Uterus (tissue), 4 donors: ENCODE data around the gene SEPTIN5. TPM values are rescaled to one million over a fixed set of nuclear protein-coding genes. Genes with fewer than 3 reads are reported as not detected.

Experiments used
- DNase-seq, 2 donors: peaks; one replicate each; pipeline ENCODE4 v3.0.0-alpha.2; 2019 to 2020
- H3K27ac ChIP-seq, 2 donors: fragments of 200-600 bp; sonication (generic); 1 replicate in 1 of 2; 2 replicates in 1 of 2; pipeline ENCODE4 v1.5.1; 2016 to 2018
- H3K27me3 ChIP-seq, 2 donors: fragments of 200-600 bp; sonication (generic); one replicate each; pipeline ENCODE4 v1.5.1; 2018 to 2019; ENCODE audit warnings: control low read depth in 1 of 2
- H3K36me3 ChIP-seq, 2 donors: fragments of 200-600 bp; sonication (generic); one replicate each; pipeline ENCODE4 v1.5.1; 2019; ENCODE audit warnings: control low read depth in 1 of 2
- H3K4me1 ChIP-seq, 2 donors: fragments of 200-600 bp; sonication (generic); one replicate each; pipeline ENCODE4 v1.5.1; 2018 to 2019; ENCODE audit warnings: control low read depth in 1 of 2
- H3K4me3 ChIP-seq, 2 donors: fragments of 200-600 bp; sonication (generic); 1 replicate in 1 of 2; 2 replicates in 1 of 2; pipeline ENCODE4 v1.5.1; 2018 to 2019; ENCODE audit warnings: mild to moderate bottlenecking in 1 of 2
- H3K9me3 ChIP-seq, 2 donors: fragments of 200-600 bp; sonication (generic); one replicate each; pipeline ENCODE4 v1.5.1; 2019; ENCODE audit warnings: control low read depth in 1 of 2
- CTCF ChIP-seq, 4 experiments: fragments of 200-600 bp in 2 of 4; fragments of 450-650 bp in 2 of 4; sonication (generic) in 2 of 4; IDR thresholded peaks; one replicate each; pipeline ENCODE4 v1.5.1; 2016 to 2019; ENCODE audit warnings: antibody characterized with exemption in 4 of 4, mild to moderate bottlenecking in 2 of 4, moderate library complexity in 1 of 4
- POLR2A ChIP-seq, 2 donors: fragments of 450-650 bp; IDR thresholded peaks; one replicate each; pipeline ENCODE4 v1.6.1; 2016; ENCODE audit warnings: antibody characterized with exemption in 2 of 2, mild to moderate bottlenecking in 1 of 2, moderate library complexity in 1 of 2
- intact Hi-C: fragments of 100-400 bp; cut with DNase I; formaldehyde crosslinking; loops from one replicate; pipeline ENCODE4 v1.15.1; 2023; ENCODE audit warnings: low total_unique reads
- total RNA-seq, 4 donors: library from RNA; depleted of rRNA in 3 of 4; stranded (reverse); fragments of >200 nt in 3 of 4; gene quantifications; one replicate each; pipeline versions ENCODE4 v1.1.0 to v1.2.4, GENCODE V29; 2014 to 2023
- donor health status: DM: yes; HTN: yes; CAD: no.

Gene SEPTIN5
- total RNA-seq, 4 donors from 2014 or later = 9.4 to 67.6 (median 25.3) TPM

- Histone ChIP-seq H3K4me3 (no peak overlapping the region), H3K4me1 (peaks cover 0 to 4% of the 10 kb centered on the region in 2 donors), H3K27ac (no peak overlapping the region), H3K36me3 (no peaks in the 10 kb centered on the region), H3K9me3 (no peaks in the 10 kb centered on the region), H3K27me3 (peaks cover 7 to 49% of the 10 kb centered on the region in 2 donors)
- TF ChIP-seq POLR2A (IDR thresholded peaks at IDR 0.05) (no peak), CTCF (IDR thresholded peaks at IDR 0.05) (no peak)
- no peak for DNase-seq
- intact Hi-C loops = no loop called here
Observed at GRCh38 chr22:19764636-19765476, 50.6 kb downstream of the SEPTIN5 start.

- intact Hi-C loops = no loop called here
- no peak for TF ChIP-seq POLR2A (IDR thresholded peaks at IDR 0.05)
- no peak for TF ChIP-seq CTCF (IDR thresholded peaks at IDR 0.05)
- H3K27me3 ChIP-seq = peaks cover 7 to 51% of the 10 kb centered on the region in 2 donors
- H3K36me3 ChIP-seq = no peaks in the 10 kb centered on the region
- DNase-seq = no peak
- H3K9me3 ChIP-seq = no peaks in the 10 kb centered on the region
- no peak overlapping the region for H3K27ac ChIP-seq
- peaks cover 0 to 4% of the 10 kb centered on the region in 2 donors for H3K4me1 ChIP-seq
- H3K4me3 ChIP-seq = no peak overlapping the region
Observed at GRCh38 chr22:19765477-19766239, 51.4 kb downstream of the SEPTIN5 start.

- Histone ChIP-seq H3K4me1 (peaks cover 0 to 2% of the 10 kb centered on the region in 2 donors), H3K36me3 (no peaks in the 10 kb centered on the region), H3K4me3 (no peak overlapping the region), H3K27ac (no peak overlapping the region), H3K27me3 (peaks cover 7 to 51% of the 10 kb centered on the region in 2 donors), H3K9me3 (no peaks in the 10 kb centered on the region)
- TF ChIP-seq CTCF (IDR thresholded peaks at IDR 0.05) = no peak
- TF ChIP-seq POLR2A (IDR thresholded peaks at IDR 0.05) = no peak
- intact Hi-C loops = no loop called here
- DNase-seq = no peak
Observed at GRCh38 chr22:19766240-19766510, 51.9 kb downstream of the SEPTIN5 start.

GRCh38 chr22:19766511-19767426 is 52.5 kb downstream of the SEPTIN5 start:
- DNase-seq = no peak
- Histone ChIP-seq H3K4me1 (no peaks in the 10 kb centered on the region), H3K36me3 (no peaks in the 10 kb centered on the region), H3K27ac (no peak overlapping the region), H3K4me3 (no peak overlapping the region), H3K9me3 (no peaks in the 10 kb centered on the region), H3K27me3 (peaks cover 7 to 48% of the 10 kb centered on the region in 2 donors)
- intact Hi-C loops = no loop called here
- no peak for TF ChIP-seq POLR2A (IDR thresholded peaks at IDR 0.05)
- TF ChIP-seq CTCF (IDR thresholded peaks at IDR 0.05) = no peak
